H1 (cell line): Measurements from ENCODE around the gene INPP4B. TPM values are rescaled to one million over a fixed set of nuclear protein-coding genes. Genes with fewer than 3 reads are reported as not detected.
A peak's percentile ranks its signal among the peaks of the same experiment; 100 is the strongest.

Source experiments
- CTCF ChIA-PET: fragments of 300-600 bp; sonication (Branson Sonifier 250); formaldehyde crosslinking; loops from one replicate; lab custom pipeline; 2021; ENCODE audit not compliant: partially characterized antibody; lab: Charles Lee
- POLR2A ChIA-PET: fragments of 300-600 bp; sonication (Branson Sonifier 250); formaldehyde crosslinking; loops from one replicate; lab custom pipeline; 2021; ENCODE audit warnings: inconsistent platforms; ENCODE audit not compliant: partially characterized antibody; lab: Charles Lee
- DNase-seq, 2 experiments: peaks; one replicate each; pipeline versions ENCODE4 v3.0.0 to v3.0.0-alpha.2; 2010 to 2022; ENCODE audit warnings: low spot score in 2 of 2, low read depth in 1 of 2, mixed read lengths in 1 of 2
- FAIRE-seq: peaks from 2 replicates; lab custom pipeline; 2011; peaks lifted over from hg19 to GRCh38; lab: Jason Lieb, UNC
- H2AFZ ChIP-seq: 2 replicates; pipeline ENCODE4 v1.8.1; 2012; ENCODE audit warnings: low read length, inconsistent platforms
- H2AK5ac ChIP-seq: 2 replicates; pipeline ENCODE4 v1.6.1; 2013; ENCODE audit warnings: low read depth, low read length
- H2BK120ac ChIP-seq: replicated peaks from 2 replicates; pipeline ENCODE3; 2013; ENCODE audit warnings: low read depth, low read length, inconsistent platforms
- H2BK12ac ChIP-seq: 2 replicates; pipeline ENCODE4 v1.6.1; 2013; ENCODE audit warnings: low read depth, low read length
- H2BK15ac ChIP-seq: 2 replicates; pipeline ENCODE4 v1.6.1; 2013; ENCODE audit warnings: low read length
- H2BK20ac ChIP-seq: 2 replicates; pipeline ENCODE4 v1.6.1; 2013; ENCODE audit warnings: low read length
- H2BK5ac ChIP-seq: 2 replicates; pipeline ENCODE4 v1.6.1; 2013; ENCODE audit warnings: low read depth, low read length
- H3K14ac ChIP-seq: 2 replicates; pipeline ENCODE4 v1.6.1; 2013; ENCODE audit warnings: inconsistent platforms; ENCODE audit not compliant: insufficient read length
- H3K18ac ChIP-seq: 2 replicates; pipeline ENCODE4 v1.6.1; 2013; ENCODE audit warnings: low read length; ENCODE audit errors: extremely low read depth
- H3K23ac ChIP-seq: 2 replicates; pipeline ENCODE4 v1.6.1; 2013; ENCODE audit warnings: inconsistent platforms; ENCODE audit not compliant: insufficient read length
- H3K23me2 ChIP-seq: 2 replicates; pipeline ENCODE4 v1.6.1; 2013; ENCODE audit warnings: low read depth, low read length
- H3K27ac ChIP-seq: 2 replicates; pipeline ENCODE4 v1.6.1; 2011; ENCODE audit warnings: low read depth, low read length, inconsistent platforms
- H3K27me3 ChIP-seq, 4 experiments: replicated peaks in 1 of 4; 1 replicate in 1 of 4; 2 replicates in 3 of 4; pipeline versions ENCODE4 v1.6.1 to v1.8.1; 2011 to 2013; ENCODE audit warnings: low read length in 3 of 4, mild to moderate bottlenecking in 3 of 4, inconsistent platforms in 2 of 4, mixed read lengths in 2 of 4, moderate library complexity in 1 of 4; ENCODE audit not compliant: control insufficient read depth in 3 of 4, insufficient read depth in 3 of 4; ENCODE audit errors: extremely low read depth in 1 of 4
- H3K36me3 ChIP-seq, 4 experiments: 2 replicates each; pipeline versions ENCODE4 v1.6.1 to v1.8.1; 2011 to 2013; ENCODE audit warnings: mild to moderate bottlenecking in 4 of 4, low read length in 3 of 4, moderate library complexity in 2 of 4, control low read depth in 1 of 4, inconsistent platforms in 1 of 4; ENCODE audit not compliant: insufficient read depth in 4 of 4, control insufficient read depth in 2 of 4
- H3K4ac ChIP-seq: replicated peaks from 2 replicates; pipeline ENCODE3; 2013; ENCODE audit warnings: low read length, low read depth, mixed read lengths, inconsistent platforms; ENCODE audit not compliant: insufficient read length
- H3K4me1 ChIP-seq, 4 experiments: replicated peaks in 1 of 4; 1 replicate in 1 of 4; 2 replicates in 3 of 4; pipeline versions ENCODE4 v1.6.1 to v1.8.1; 2011 to 2013; ENCODE audit warnings: low read length in 3 of 4, inconsistent platforms in 2 of 4, mixed read lengths in 1 of 4; ENCODE audit not compliant: insufficient read depth in 4 of 4, control insufficient read depth in 3 of 4
- H3K4me2 ChIP-seq, 2 experiments: 2 replicates each; pipeline versions ENCODE4 v1.6.1 to v1.8.1; 2011 to 2013; ENCODE audit warnings: low read depth in 2 of 2, low read length in 2 of 2, control low read depth in 1 of 2, inconsistent platforms in 1 of 2, mild to moderate bottlenecking in 1 of 2; ENCODE audit not compliant: insufficient read depth in 1 of 2
- H3K4me3 ChIP-seq, 4 experiments: fragments of 200-600, 300-600 bp in 1 of 4; sonication (generic), shearing (Covaris generic), sonication (Bioruptor Twin) in 1 of 4; 2 replicates each; pipeline versions ENCODE4 v1.5.1 to v1.8.1; 2011 to 2016; ENCODE audit warnings: low read length in 4 of 4, low read depth in 3 of 4, control low read depth in 2 of 4, inconsistent platforms in 2 of 4, mild to moderate bottlenecking in 2 of 4, mixed read lengths in 1 of 4, moderate library complexity in 1 of 4; ENCODE audit not compliant: insufficient read depth in 2 of 4; ENCODE audit errors: extremely low read depth in 1 of 4
- H3K56ac ChIP-seq: replicated peaks from 2 replicates; pipeline ENCODE3; 2013; ENCODE audit warnings: low read depth, mild to moderate bottlenecking, mixed read lengths, low read length, inconsistent platforms; ENCODE audit not compliant: insufficient read length
- H3K79me1 ChIP-seq: 2 replicates; pipeline ENCODE4 v1.6.1; 2013; ENCODE audit warnings: low read depth, low read length, control low read depth
- H3K79me2 ChIP-seq, 2 experiments: 2 replicates each; pipeline versions ENCODE4 v1.6.1 to v1.8.1; 2012 to 2013; ENCODE audit warnings: low read length in 2 of 2, mild to moderate bottlenecking in 2 of 2, inconsistent platforms in 1 of 2; ENCODE audit not compliant: insufficient read depth in 2 of 2, control insufficient read depth in 1 of 2
- H3K9ac ChIP-seq, 4 experiments: replicated peaks in 1 of 4; 1 replicate in 1 of 4; 2 replicates in 3 of 4; pipeline versions ENCODE4 v1.6.1 to v1.8.1; 2011 to 2013; ENCODE audit warnings: low read depth in 3 of 4, low read length in 3 of 4, control low read depth in 2 of 4, mild to moderate bottlenecking in 2 of 4, moderate library complexity in 2 of 4, inconsistent platforms in 1 of 4; ENCODE audit errors: extremely low read depth in 1 of 4
- H3K9me3 ChIP-seq, 2 experiments: 2 replicates each; pipeline versions ENCODE4 v1.6.1 to v1.8.1; 2012 to 2013; ENCODE audit warnings: mild to moderate bottlenecking in 2 of 2, moderate library complexity in 2 of 2, control low read depth in 1 of 2, inconsistent platforms in 1 of 2, low read depth in 1 of 2, low read length in 1 of 2, mixed read lengths in 1 of 2; ENCODE audit not compliant: insufficient read depth in 2 of 2
- H4K20me1 ChIP-seq, 2 experiments: replicated peaks in 1 of 2; 2 replicates each; pipeline versions ENCODE3 to v1.8.1; 2011 to 2013; ENCODE audit warnings: inconsistent platforms in 2 of 2, low read length in 2 of 2, mild to moderate bottlenecking in 1 of 2; ENCODE audit not compliant: insufficient read depth in 2 of 2, control insufficient read depth in 1 of 2
- H4K5ac ChIP-seq: 2 replicates; pipeline ENCODE4 v1.6.1; 2013; ENCODE audit warnings: low read length, low read depth, mixed read lengths, inconsistent platforms; ENCODE audit not compliant: insufficient read length
- H4K8ac ChIP-seq: 2 replicates; pipeline ENCODE4 v1.8.0; 2013; ENCODE audit warnings: mild to moderate bottlenecking, moderate library complexity, low read length, inconsistent platforms; ENCODE audit not compliant: insufficient read depth; ENCODE audit errors: extremely low read depth
- H4K91ac ChIP-seq: replicated peaks from 2 replicates; pipeline ENCODE3; 2013; ENCODE audit warnings: low read length, mixed read lengths, inconsistent platforms; ENCODE audit not compliant: insufficient read length
- CTCF ChIP-seq, 3 experiments: IDR thresholded peaks; 1 replicate in 2 of 3; 2 replicates in 1 of 3; pipeline versions ENCODE4 v1.5.1 to v1.6.1; 2011; ENCODE audit warnings: low read length in 3 of 3, mild to moderate bottlenecking in 3 of 3, inconsistent platforms in 2 of 3, low read depth in 1 of 3, moderate library complexity in 1 of 3; ENCODE audit not compliant: insufficient read depth in 1 of 3; ENCODE audit errors: control extremely low read depth in 1 of 3
- RAD21 ChIP-seq, 2 experiments: IDR thresholded peaks in 1 of 2; conservative IDR thresholded peaks in 1 of 2; 2 replicates each; pipeline ENCODE4 v1.6.1; 2011; ENCODE audit warnings: low read depth in 2 of 2, low read length in 2 of 2, improper control_type of control experiment in 1 of 2, inconsistent platforms in 1 of 2, mild to moderate bottlenecking in 1 of 2, moderate library complexity in 1 of 2
- YY1 ChIP-seq: IDR thresholded peaks from 2 replicates; pipeline ENCODE4 v1.6.1; 2011; ENCODE audit warnings: low read depth, mild to moderate bottlenecking, low read length
- WGBS, 2 experiments: shearing (Covaris generic) in 1 of 2; methylation state at CpG; one replicate each; pipeline versions ENCODE4 v1.1.6 to v1.1.7; 2013 to 2015; ENCODE audit warnings: low lambda C conversion rate in 2 of 2, mixed read lengths in 2 of 2, inconsistent platforms in 1 of 2, low coverage in 1 of 2, missing lambda C conversion rate in 1 of 2; ENCODE audit not compliant: insufficient replicate concordance in 2 of 2, insufficient coverage in 1 of 2, insufficient read length in 1 of 2; ENCODE audit errors: extremely low coverage in 1 of 2, missing lambda C conversion rate in 1 of 2; 5-methylcytosine and 5-hydroxymethylcytosine counted together
- polyA plus RNA-seq, 7 experiments: library from polyadenylated mRNA; depleted of rRNA in 3 of 7; stranded (reverse) in 5 of 7; unstranded in 2 of 7; fragments of >200 nt in 5 of 7; fragments of 200-250 nt in 2 of 7; gene quantifications; 1 replicate in 5 of 7; 2 replicates in 1 of 7; 4 replicates in 1 of 7; pipeline versions ENCODE4 v1.2.1 to v1.2.3, GENCODE V29; 2011 to 2013; ENCODE audit warnings: missing spikeins in 2 of 7, mixed read lengths in 2 of 7
- total RNA-seq: library from RNA; stranded (reverse); fragmentation: NEBNext Ultra II Directional; extraction: Animal tissue kit (Norgen Biotek cat#: 25700); gene quantifications from 2 replicates; pipeline ENCODE4 v1.2.1, GENCODE V29; 2021

The INPP4B gene
- total and polyA plus RNA-seq, 2 of the 8 experiments (the other 6 are each of a cell fraction or from before 2014, with no cell fraction given): 0.11 to 0.54 TPM

- Histone ChIP-seq H2BK15ac (no peak overlapping the region), H3K4ac (no peak overlapping the region), H3K4me3 (no peak overlapping the region), H4K8ac (no peak overlapping the region), H3K4me2 (no peak overlapping the region), H3K27me3 (no peaks in the 10 kb centered on the region), H3K18ac (no peak overlapping the region), H3K14ac (no peak overlapping the region), H3K79me1 (no peaks in the 10 kb centered on the region), H2BK20ac (no peak overlapping the region), H2AK5ac (no peak overlapping the region), H3K79me2 (no peaks in the 10 kb centered on the region), H2BK12ac (no peak overlapping the region), H3K9ac (no peak overlapping the region), H4K20me1 (no peaks in the 10 kb centered on the region), H3K23ac (no peak overlapping the region), H4K91ac (no peak overlapping the region), H4K5ac (no peak overlapping the region), H3K9me3 (no peaks in the 10 kb centered on the region), H3K56ac (no peak overlapping the region), H3K4me1 (0 out of 7 replicates have a peak, but pooled peaks cover 0 to 2% (median 0%) of the 10 kb centered on the region in 4 experiments), H3K36me3 (no peaks in the 10 kb centered on the region), H2AFZ (peak overlapping the region; percentile 81; the same call in 1 of the 2 replicates), H3K23me2 (no peaks in the 10 kb centered on the region), H3K27ac (no peak overlapping the region), H2BK5ac (no peak overlapping the region), H2BK120ac (no peak overlapping the region)
- FAIRE-seq: no peak
- POLR2A ChIA-PET: no interaction called here
- 85% methylated on average over 4 of the region's 4 CpGs; no CpG with 5 or more reads in 1 of the 2 experiments for WGBS, 2 experiments
- CTCF ChIA-PET: interaction anchor here (0.6 to 3.7 kb wide), 14 partner anchors 9 to 719 kb away, joined by 3 to 25 read pairs (median 3); no protein-coding TSS in a partner anchor
- no peak for DNase-seq
- TF ChIP-seq RAD21 (IDR thresholded peaks at IDR 0.05 in 1 of 2, conservative IDR thresholded peaks at IDR 0.05 in 1 of 2; ENCODE audit: low read depth in 2 of 2, low read length in 2 of 2) (peak; percentile 65 to 70), YY1 (no peak), CTCF (IDR thresholded peaks at IDR 0.05; ENCODE audit: control extremely low read depth in 1 of 3, insufficient read depth in 1 of 3, low read depth in 1 of 3, low read length in 3 of 3) (peak in 2 of 3 experiments; percentile 49 to 58; a peak in 3 of 4 replicates)
These were observed 37.1 kb upstream of the INPP4B start for GRCh38 chr4:142883040-142883832.
